IPS-20b (cell line): Measurements from ENCODE around the gene ECT2.
"Not testable (repeated sequence)": the region's sequence is repeated elsewhere in the genome, so short reads cannot be mapped to it uniquely, and the experiment has no call there.

Experiments
- H3K27ac ChIP-seq: one replicate; pipeline ENCODE4 v1.5.1; 2013; ENCODE audit warnings: low read length
- H3K27me3 ChIP-seq: 2 replicates; pipeline ENCODE4 v1.6.1; 2013; ENCODE audit warnings: mild to moderate bottlenecking, low read length, inconsistent platforms; ENCODE audit not compliant: insufficient read depth
- H3K36me3 ChIP-seq: 2 replicates; pipeline ENCODE4 v1.6.1; 2013; ENCODE audit warnings: low read depth, mild to moderate bottlenecking, inconsistent platforms, low read length, moderate library complexity; ENCODE audit not compliant: insufficient read depth
- H3K4me1 ChIP-seq: 2 replicates; pipeline ENCODE4 v1.6.1; 2013; ENCODE audit warnings: mild to moderate bottlenecking, control low read depth, inconsistent platforms, low read length, moderate library complexity; ENCODE audit not compliant: insufficient read depth
- H3K4me3 ChIP-seq: 2 replicates; pipeline ENCODE4 v1.5.1; 2013; ENCODE audit warnings: mild to moderate bottlenecking, low read length, inconsistent platforms
- H3K9ac ChIP-seq: 2 replicates; pipeline ENCODE4 v1.6.1; 2013; ENCODE audit warnings: low read depth, mild to moderate bottlenecking, inconsistent platforms, low read length, moderate library complexity
- H3K9me3 ChIP-seq: 2 replicates; pipeline ENCODE4 v1.6.1; 2013; ENCODE audit warnings: mild to moderate bottlenecking, low read depth, low read length, inconsistent platforms; ENCODE audit not compliant: insufficient read depth

ECT2 gene

GRCh38 chr3:172815857-172816256 lies 65.3 kb downstream of the ECT2 start:
- Histone ChIP-seq H3K36me3 (peaks cover 94% of the 10 kb centered on the region), H3K9ac (no peak overlapping the region), H3K27me3 (no peaks in the 10 kb centered on the region), H3K9me3 (no peaks in the 10 kb centered on the region), H3K4me3 (no peak overlapping the region), H3K4me1 (no peaks in the 10 kb centered on the region), H3K27ac (no peak overlapping the region)

DNA sequence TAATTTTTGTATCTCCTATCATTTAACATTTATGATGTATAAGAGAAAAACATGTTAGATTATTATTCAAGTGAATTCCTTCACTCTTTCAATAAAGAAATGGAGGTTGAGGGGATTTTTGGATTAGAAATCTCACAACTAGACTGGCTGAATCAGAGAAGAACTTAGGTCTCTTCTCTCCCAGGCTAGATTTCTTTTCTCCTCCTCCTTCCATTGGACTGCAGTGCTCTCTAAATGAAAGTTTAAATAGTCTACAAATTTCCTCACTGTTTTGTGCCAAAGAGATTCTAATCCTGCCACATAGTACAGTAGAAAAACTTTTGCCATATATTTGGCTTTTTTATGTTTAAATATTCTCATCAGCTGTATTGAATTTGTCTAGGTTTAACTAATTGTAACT lies 65.8 kb downstream of the ECT2 start:
- Histone ChIP-seq H3K9me3 (no peaks in the 10 kb centered on the region), H3K4me3 (no peak overlapping the region), H3K4me1 (no peaks in the 10 kb centered on the region), H3K9ac (no peak overlapping the region), H3K27ac (no peak overlapping the region), H3K27me3 (no peaks in the 10 kb centered on the region), H3K36me3 (peaks cover 95% of the 10 kb centered on the region)

- Histone ChIP-seq H3K27me3 (no peaks in the 10 kb centered on the region), H3K27ac (no peak overlapping the region), H3K4me3 (no peak overlapping the region), H3K9ac (no peak overlapping the region), H3K36me3 (peaks cover 93% of the 10 kb centered on the region), H3K4me1 (no peaks in the 10 kb centered on the region), H3K9me3 (no peaks in the 10 kb centered on the region)
Observed at GRCh38 chr3:172816968-172817367, 66.4 kb downstream of the ECT2 start.

DNA sequence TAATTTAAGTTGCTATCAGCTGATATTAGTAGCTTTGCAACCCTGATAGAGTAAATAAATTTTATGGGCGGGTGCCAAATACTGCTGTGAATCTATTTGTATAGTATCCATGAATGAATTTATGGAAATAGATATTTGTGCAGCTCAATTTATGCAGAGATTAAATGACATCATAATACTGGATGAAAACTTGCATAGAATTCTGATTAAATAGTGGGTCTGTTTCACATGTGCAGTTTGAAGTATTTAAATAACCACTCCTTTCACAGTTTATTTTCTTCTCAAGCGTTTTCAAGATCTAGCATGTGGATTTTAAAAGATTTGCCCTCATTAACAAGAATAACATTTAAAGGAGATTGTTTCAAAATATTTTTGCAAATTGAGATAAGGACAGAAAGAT lies 70.0 kb downstream of the ECT2 start:
- Histone ChIP-seq H3K27ac (no peak overlapping the region), H3K9ac (no peak overlapping the region), H3K9me3 (no peaks in the 10 kb centered on the region), H3K4me1 (no peaks in the 10 kb centered on the region), H3K36me3 (peaks cover 67% of the 10 kb centered on the region), H3K27me3 (no peaks in the 10 kb centered on the region), H3K4me3 (no peak overlapping the region)

GRCh38 chr3:172824229-172824628 lies 73.7 kb downstream of the ECT2 start:
- H3K9ac ChIP-seq = no peak overlapping the region
- no peaks in the 10 kb centered on the region for H3K4me1 ChIP-seq
- H3K36me3 ChIP-seq = peaks cover 31% of the 10 kb centered on the region
- no peak overlapping the region for H3K4me3 ChIP-seq
- H3K27me3 ChIP-seq = no peaks in the 10 kb centered on the region
- peaks cover 6% of the 10 kb centered on the region; the same call in 1 of the 2 replicates for H3K9me3 ChIP-seq
- H3K27ac ChIP-seq = no peak overlapping the region

DNA sequence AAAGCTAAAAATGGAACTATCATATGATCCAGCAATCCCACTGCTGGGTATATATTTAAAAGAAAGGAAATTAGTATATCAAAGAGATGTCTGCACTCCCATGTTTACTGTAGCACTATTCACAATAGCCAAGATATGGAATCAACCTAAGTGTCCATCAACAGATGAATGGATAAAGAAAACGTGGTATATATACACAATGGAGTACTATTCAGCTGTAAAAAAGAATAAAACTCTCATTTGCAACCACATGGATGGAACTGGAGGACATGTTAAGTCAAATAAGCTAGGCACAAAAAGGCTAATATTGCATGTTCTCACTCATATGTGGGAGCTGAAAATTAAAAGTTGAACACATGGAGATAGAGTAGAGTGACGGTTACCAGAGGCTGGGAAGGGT lies 76.7 kb downstream of the ECT2 start:
- not testable (repeated sequence) for H3K4me3 ChIP-seq, H3K9me3 ChIP-seq, H3K4me1 ChIP-seq, H3K27me3 ChIP-seq, H3K9ac ChIP-seq, H3K27ac ChIP-seq, H3K36me3 ChIP-seq

DNA sequence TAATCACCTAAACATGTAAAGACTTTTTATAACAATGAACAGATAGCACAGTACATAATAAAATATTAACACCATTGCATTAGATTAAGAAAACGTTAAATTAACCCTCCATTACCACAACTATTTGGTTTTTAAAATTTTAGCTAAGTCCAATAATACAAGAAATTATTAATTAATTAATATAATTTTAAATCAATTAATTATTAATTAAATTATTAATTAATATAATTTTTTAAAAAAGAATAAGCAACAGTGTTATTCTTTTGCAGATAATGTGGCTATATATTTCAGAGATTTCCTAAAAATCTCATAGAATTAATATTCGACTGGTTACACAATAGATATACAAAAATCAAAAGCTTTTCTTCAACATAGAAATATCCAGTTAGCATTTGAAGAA lies 82.5 kb downstream of the ECT2 start:
- Histone ChIP-seq H3K36me3 (no peaks in the 10 kb centered on the region), H3K9me3 (no peaks in the 10 kb centered on the region), H3K4me1 (no peaks in the 10 kb centered on the region), H3K27ac (no peak overlapping the region), H3K4me3 (no peak overlapping the region), H3K27me3 (no peaks in the 10 kb centered on the region), H3K9ac (no peak overlapping the region)

DNA sequence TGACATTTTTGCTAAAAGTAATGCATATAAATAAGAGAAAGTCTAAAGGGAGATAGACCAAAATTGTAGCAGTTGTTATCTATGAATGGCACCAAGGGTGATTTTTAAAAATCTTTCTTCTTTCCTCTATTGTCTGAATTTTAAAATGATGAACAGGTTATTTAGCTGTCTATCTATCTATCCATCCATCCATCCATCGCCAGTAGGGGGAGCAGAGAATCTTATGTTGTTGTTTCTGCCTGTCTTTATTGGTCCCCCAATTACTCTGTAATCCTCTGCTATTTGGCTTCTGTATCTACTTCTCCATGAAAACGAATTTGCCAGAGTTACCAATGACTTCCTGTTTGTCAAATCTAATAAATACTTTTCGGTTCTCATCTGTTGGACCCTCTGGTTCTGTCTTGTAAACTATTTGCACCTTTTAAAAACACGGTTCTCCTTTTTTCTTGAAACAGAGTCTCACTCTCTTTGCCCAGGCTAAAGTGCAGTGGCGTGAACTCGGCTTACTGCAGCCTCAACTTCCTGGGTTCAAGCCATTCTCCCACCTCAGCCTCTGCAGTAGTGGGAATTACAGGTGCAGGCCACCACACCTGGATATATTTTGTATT lies 86.0 kb downstream of the ECT2 start:
- no peaks in the 10 kb centered on the region for H3K9me3 ChIP-seq
- H3K27me3 ChIP-seq = no peaks in the 10 kb centered on the region
- H3K4me3 ChIP-seq = no peak overlapping the region
- H3K9ac ChIP-seq = no peak overlapping the region
- H3K36me3 ChIP-seq = no peaks in the 10 kb centered on the region
- H3K27ac ChIP-seq = no peak overlapping the region
- H3K4me1 ChIP-seq = peaks cover 9% of the 10 kb centered on the region; the same call in 1 of the 2 replicates

DNA sequence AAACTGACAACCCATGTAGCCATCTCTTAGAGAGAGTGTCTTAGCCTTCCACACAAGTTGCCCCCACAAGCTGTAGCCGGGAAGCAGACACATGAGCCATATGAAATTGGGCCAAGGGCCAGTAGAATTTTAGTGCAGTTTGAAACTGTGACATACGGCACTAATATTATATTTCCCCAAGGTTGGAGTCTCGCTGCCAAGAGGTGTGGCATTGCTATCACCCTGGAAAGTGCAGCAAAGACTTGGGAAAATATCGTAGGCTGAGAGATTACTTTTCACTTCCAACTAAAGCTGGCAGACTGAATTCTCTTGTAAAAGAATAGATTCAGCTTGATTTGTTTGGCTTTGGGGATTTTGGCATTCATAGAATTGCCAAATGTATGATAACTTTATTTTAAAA lies 89.2 kb downstream of the ECT2 start:
- Histone ChIP-seq H3K9ac (no peak overlapping the region), H3K27me3 (no peaks in the 10 kb centered on the region), H3K27ac (no peak overlapping the region), H3K4me1 (peaks cover 9% of the 10 kb centered on the region; the same call in 1 of the 2 replicates), H3K9me3 (no peaks in the 10 kb centered on the region), H3K36me3 (no peaks in the 10 kb centered on the region), H3K4me3 (no peak overlapping the region)

GRCh38 chr3:172840463-172840862 lies 89.9 kb downstream of the ECT2 start:
- Histone ChIP-seq H3K36me3 (no peaks in the 10 kb centered on the region), H3K27ac (no peak overlapping the region), H3K9ac (no peak overlapping the region), H3K27me3 (no peaks in the 10 kb centered on the region), H3K9me3 (no peaks in the 10 kb centered on the region), H3K4me3 (no peak overlapping the region), H3K4me1 (peaks cover 9% of the 10 kb centered on the region; the same call in 1 of the 2 replicates)

GRCh38 chr3:172840913-172841312 lies 90.4 kb downstream of the ECT2 start:
- Histone ChIP-seq H3K4me3 (no peak overlapping the region), H3K27me3 (no peaks in the 10 kb centered on the region)

DNA sequence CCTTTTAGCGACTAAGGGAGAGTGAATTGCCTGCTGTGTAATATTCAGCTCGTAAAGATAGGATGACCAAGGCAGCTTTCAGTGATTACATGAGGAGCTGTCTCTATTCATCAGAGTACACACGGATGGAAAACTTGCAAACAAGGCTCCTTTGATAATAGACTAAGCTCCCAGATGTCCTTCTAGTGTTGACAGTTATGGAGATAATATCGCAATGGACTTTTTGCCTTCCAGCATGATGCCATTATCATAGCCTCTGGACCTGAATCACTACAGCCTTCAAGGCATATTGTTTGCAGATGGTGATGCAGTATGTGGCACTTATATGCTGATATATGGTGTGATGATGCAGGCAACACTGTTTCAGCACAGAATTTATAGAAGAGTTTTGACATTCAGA lies 93.9 kb downstream of the ECT2 start:
- H3K36me3 ChIP-seq = no peaks in the 10 kb centered on the region
- no peaks in the 10 kb centered on the region for H3K9me3 ChIP-seq
- H3K9ac ChIP-seq = no peak overlapping the region
- no peaks in the 10 kb centered on the region for H3K27me3 ChIP-seq
- peaks cover 9% of the 10 kb centered on the region for H3K4me1 ChIP-seq
- no peak overlapping the region for H3K27ac ChIP-seq
- H3K4me3 ChIP-seq = no peak overlapping the region

More at GRCh38 chr3:172840913-172841312, 90.4 kb downstream of the ECT2 start:
- Histone ChIP-seq H3K27ac (no peak overlapping the region), H3K36me3 (no peaks in the 10 kb centered on the region), H3K9me3 (no peaks in the 10 kb centered on the region), H3K4me1 (peaks cover 9% of the 10 kb centered on the region; the same call in 1 of the 2 replicates), H3K9ac (no peak overlapping the region)
